Measurements from ENCODE around the gene C11orf16. TPM values are rescaled to one million over a fixed set of nuclear protein-coding genes. Genes with fewer than 3 reads are reported as not detected.

Gene C11orf16
- total and polyA plus RNA-seq, 2 experiments from 2014 or later, result not detected

DNA sequence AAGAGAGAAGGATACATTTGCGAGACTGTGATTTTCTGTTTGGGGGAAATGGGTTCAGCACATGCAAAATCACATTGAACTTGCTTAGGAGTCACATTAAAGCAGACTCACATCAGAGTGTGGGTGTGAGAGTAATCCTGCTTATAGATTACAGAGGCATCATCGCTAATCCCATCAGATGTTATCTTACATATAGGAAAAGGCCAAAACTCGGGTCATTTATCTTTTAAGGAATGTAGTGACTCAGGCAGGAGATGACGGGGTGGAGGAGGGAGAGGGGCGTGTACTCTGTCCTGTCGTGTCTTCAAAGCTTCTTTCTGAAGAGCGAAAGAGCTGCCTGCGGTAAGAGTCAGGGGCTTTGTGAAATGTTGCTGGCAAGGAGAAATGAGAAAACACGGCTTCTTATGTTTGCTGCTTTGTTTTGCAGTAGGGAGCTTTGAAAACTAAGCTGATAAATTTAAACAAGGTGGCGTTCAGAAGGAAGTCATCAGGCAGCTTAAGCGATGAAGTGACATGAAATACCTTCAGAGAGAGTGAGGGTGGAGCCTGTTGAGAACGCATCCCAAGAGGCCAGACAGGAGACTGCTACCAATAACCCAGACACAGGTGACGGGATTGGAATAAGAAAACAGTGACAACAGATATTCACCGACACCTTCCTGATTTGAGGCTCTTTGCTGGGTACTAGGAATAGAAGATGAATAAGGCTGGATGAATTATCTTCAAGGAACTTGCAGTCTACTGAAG, 2.2 kb upstream of the C11orf16 start:
- Histone ChIP-seq H3K36me3 (no peaks in the 10 kb centered on the region), H3K9me3 (ENCODE audit: low read depth) (no peaks in the 10 kb centered on the region), H3K27ac (no peak overlapping the region), H3K4me3 (no peak overlapping the region), H3K4me1 (ENCODE audit: low read depth) (peaks cover 4% of the 10 kb centered on the region), H3K27me3 (no peaks in the 10 kb centered on the region)
- TF ChIP-seq, protein P1, sequence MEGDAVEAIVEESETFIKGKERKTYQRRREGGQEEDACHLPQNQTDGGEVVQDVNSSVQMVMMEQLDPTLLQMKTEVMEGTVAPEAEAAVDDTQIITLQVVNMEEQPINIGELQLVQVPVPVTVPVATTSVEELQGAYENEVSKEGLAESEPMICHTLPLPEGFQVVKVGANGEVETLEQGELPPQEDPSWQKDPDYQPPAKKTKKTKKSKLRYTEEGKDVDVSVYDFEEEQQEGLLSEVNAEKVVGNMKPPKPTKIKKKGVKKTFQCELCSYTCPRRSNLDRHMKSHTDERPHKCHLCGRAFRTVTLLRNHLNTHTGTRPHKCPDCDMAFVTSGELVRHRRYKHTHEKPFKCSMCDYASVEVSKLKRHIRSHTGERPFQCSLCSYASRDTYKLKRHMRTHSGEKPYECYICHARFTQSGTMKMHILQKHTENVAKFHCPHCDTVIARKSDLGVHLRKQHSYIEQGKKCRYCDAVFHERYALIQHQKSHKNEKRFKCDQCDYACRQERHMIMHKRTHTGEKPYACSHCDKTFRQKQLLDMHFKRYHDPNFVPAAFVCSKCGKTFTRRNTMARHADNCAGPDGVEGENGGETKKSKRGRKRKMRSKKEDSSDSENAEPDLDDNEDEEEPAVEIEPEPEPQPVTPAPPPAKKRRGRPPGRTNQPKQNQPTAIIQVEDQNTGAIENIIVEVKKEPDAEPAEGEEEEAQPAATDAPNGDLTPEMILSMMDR (IDR thresholded peaks at IDR 0.05; ENCODE audit: low read depth, low read length), result no peak
- DNase-seq (ENCODE audit: low read depth in 1 of 2, low spot score in 1 of 2), result peak in 1 of 2 donors; percentile 74

DNA sequence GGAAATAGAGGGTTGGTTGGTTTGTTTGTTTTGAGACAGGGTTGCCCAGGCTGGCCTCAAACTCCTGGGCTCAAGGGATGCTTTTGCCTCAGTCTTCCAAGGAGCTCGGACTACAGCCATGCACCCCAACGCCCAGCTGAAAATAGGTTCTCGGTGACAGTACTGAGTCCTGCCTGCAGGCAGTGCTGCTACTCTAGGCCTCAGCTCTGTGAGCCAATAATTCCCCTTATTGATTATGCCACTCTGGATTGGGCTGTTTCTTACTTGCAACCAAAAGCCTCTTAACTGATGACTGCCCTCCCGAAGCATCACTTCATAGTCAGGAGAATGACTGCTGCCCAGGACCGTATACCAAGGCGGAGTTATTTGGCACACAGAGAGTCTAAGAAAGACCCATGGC, 1.2 kb upstream of the C11orf16 start:
- Histone ChIP-seq H3K36me3 (no peaks in the 10 kb centered on the region), H3K27me3 (no peaks in the 10 kb centered on the region), H3K9me3 (ENCODE audit: low read depth) (no peaks in the 10 kb centered on the region), H3K27ac (no peak overlapping the region), H3K4me1 (ENCODE audit: low read depth) (peaks cover 4% of the 10 kb centered on the region), H3K4me3 (no peak overlapping the region)
- no peak for DNase-seq (ENCODE audit: low read depth in 1 of 2, low spot score in 1 of 2)
- TF ChIP-seq, protein P1 (IDR thresholded peaks at IDR 0.05; ENCODE audit: low read depth, low read length), result no peak

GRCh38 chr11:8930456-8931175, 2.1 kb downstream of the C11orf16 start:
- no peaks in the 10 kb centered on the region for H3K36me3 ChIP-seq
- TF ChIP-seq, protein P1 (IDR thresholded peaks at IDR 0.05; ENCODE audit: low read depth, low read length), result no peak
- no peak overlapping the region for H3K4me3 ChIP-seq
- H3K9me3 ChIP-seq (ENCODE audit: low read depth), result no peaks in the 10 kb centered on the region
- no peaks in the 10 kb centered on the region for H3K27me3 ChIP-seq
- H3K27ac ChIP-seq, result no peak overlapping the region
- DNase-seq (ENCODE audit: low read depth in 1 of 2, low spot score in 1 of 2), result no peak
- H3K4me1 ChIP-seq (ENCODE audit: low read depth), result peaks cover 4% of the 10 kb centered on the region

DNA sequence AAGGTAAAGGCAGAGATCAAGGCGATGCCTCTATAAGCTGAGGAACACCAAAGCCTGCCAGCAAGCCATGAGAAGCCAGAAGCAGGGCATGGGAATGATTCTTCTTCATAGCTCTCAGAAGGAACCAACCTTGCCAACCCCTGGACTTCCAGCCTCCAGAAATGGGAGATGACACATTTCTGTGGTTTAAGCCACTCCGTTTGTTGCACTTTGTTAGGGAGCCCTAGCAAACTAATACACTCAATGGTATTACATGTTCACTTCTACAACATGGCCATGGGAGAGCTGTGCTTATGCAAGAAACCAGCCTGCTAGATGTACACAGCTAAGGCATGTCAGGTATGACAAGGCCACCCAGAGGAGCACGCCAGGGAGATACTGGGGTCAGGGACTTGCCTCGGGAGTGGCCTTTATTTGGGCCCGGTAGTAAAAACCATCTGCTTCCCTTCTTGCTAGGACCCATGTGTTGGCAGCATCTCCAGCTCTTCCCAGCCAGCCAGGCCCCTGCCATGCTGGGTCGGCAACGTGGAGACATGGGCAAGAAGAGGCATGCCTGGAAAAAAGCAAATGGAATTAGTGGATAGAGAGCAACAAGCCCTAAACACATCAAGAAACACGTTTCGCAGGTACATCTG, 3.6 kb downstream of the C11orf16 start:
- Histone ChIP-seq H3K4me3 (no peak overlapping the region), H3K27me3 (no peaks in the 10 kb centered on the region), H3K9me3 (ENCODE audit: low read depth) (no peaks in the 10 kb centered on the region), H3K36me3 (no peaks in the 10 kb centered on the region), H3K4me1 (ENCODE audit: low read depth) (no peaks in the 10 kb centered on the region), H3K27ac (no peak overlapping the region)
- TF ChIP-seq, protein P1 (IDR thresholded peaks at IDR 0.05; ENCODE audit: low read depth, low read length), result no peak
- DNase-seq (ENCODE audit: low read depth in 1 of 2, low spot score in 1 of 2), result no peak

GRCh38 chr11:8928205-8928604, 4.5 kb downstream of the C11orf16 start:
- DNase-seq (ENCODE audit: low read depth in 1 of 2, low spot score in 1 of 2), result no peak
- no peak overlapping the region for H3K27ac ChIP-seq
- H3K4me3 ChIP-seq, result no peak overlapping the region
- no peaks in the 10 kb centered on the region for H3K4me1 ChIP-seq (ENCODE audit: low read depth)
- TF ChIP-seq, protein P1 (IDR thresholded peaks at IDR 0.05; ENCODE audit: low read depth, low read length), result no peak
- H3K27me3 ChIP-seq, result no peaks in the 10 kb centered on the region
- H3K36me3 ChIP-seq, result no peaks in the 10 kb centered on the region
- no peaks in the 10 kb centered on the region for H3K9me3 ChIP-seq (ENCODE audit: low read depth)
